H9 (cell line): ENCODE results near the gene DIP2C. TPM values are rescaled to one million over a fixed set of nuclear protein-coding genes. Genes with fewer than 3 reads are reported as not detected.

Experiments used
- DNase-seq: peaks from one replicate; pipeline ENCODE4 v3.0.0-alpha.2; 2017
- H2AFZ ChIP-seq: one replicate; pipeline ENCODE4 v1.6.1; 2013; ENCODE audit warnings: mild to moderate bottlenecking, low read length, control low read depth, moderate library complexity
- H2AK5ac ChIP-seq: 2 replicates; pipeline ENCODE4 v1.6.1; 2013; ENCODE audit warnings: low read length, control low read depth, mixed read lengths; ENCODE audit not compliant: insufficient read length
- H2BK120ac ChIP-seq: one replicate; pipeline ENCODE4 v1.6.1; 2013; ENCODE audit warnings: low read depth, mild to moderate bottlenecking, low read length, control low read depth, inconsistent platforms; ENCODE audit not compliant: poor library complexity, severe bottlenecking
- H2BK12ac ChIP-seq: 2 replicates; pipeline ENCODE4 v1.6.1; 2013; ENCODE audit warnings: low read length, control low read depth, mixed read lengths, low read depth; ENCODE audit not compliant: insufficient read length
- H2BK15ac ChIP-seq: 2 replicates; pipeline ENCODE4 v1.6.1; 2013; ENCODE audit warnings: low read depth, low read length, control low read depth
- H2BK20ac ChIP-seq: one replicate; pipeline ENCODE4 v1.6.1; 2013; ENCODE audit warnings: low read depth, mild to moderate bottlenecking, low read length, control low read depth, inconsistent platforms; ENCODE audit not compliant: poor library complexity, severe bottlenecking
- H2BK5ac ChIP-seq: 2 replicates; pipeline ENCODE4 v1.6.1; 2013; ENCODE audit warnings: low read length, control low read depth, mixed read lengths; ENCODE audit not compliant: insufficient read length
- H3K14ac ChIP-seq: 2 replicates; pipeline ENCODE4 v1.6.1; 2013; ENCODE audit warnings: low read length, control low read depth; ENCODE audit not compliant: insufficient read depth
- H3K18ac ChIP-seq: 2 replicates; pipeline ENCODE4 v1.6.1; 2013; ENCODE audit warnings: low read depth, mild to moderate bottlenecking, mixed read lengths, low read length, control low read depth; ENCODE audit not compliant: insufficient read length
- H3K23ac ChIP-seq: 2 replicates; pipeline ENCODE4 v1.6.1; 2013; ENCODE audit warnings: low read length, control low read depth, mixed read lengths, low read depth; ENCODE audit not compliant: insufficient read length
- H3K23me2 ChIP-seq: 2 replicates; pipeline ENCODE4 v1.6.1; 2013; ENCODE audit warnings: low read depth, mild to moderate bottlenecking, mixed read lengths, low read length, control low read depth; ENCODE audit not compliant: insufficient read length, poor library complexity, severe bottlenecking
- H3K27ac ChIP-seq: 2 replicates; pipeline ENCODE4 v1.5.1; 2013; ENCODE audit warnings: low read length, control low read depth, mixed read lengths, low read depth; ENCODE audit not compliant: insufficient read length
- H3K27me3 ChIP-seq: 2 replicates; pipeline ENCODE4 v1.6.1; 2013; ENCODE audit warnings: low read length, control low read depth, inconsistent platforms; ENCODE audit not compliant: insufficient read depth
- H3K4ac ChIP-seq: 2 replicates; pipeline ENCODE4 v1.6.1; 2013; ENCODE audit warnings: low read depth, mild to moderate bottlenecking, control low read depth, inconsistent platforms, low read length, moderate library complexity
- H3K4me1 ChIP-seq: 2 replicates; pipeline ENCODE4 v1.6.1; 2013; ENCODE audit warnings: low read length, control low read depth, inconsistent platforms; ENCODE audit not compliant: insufficient read depth
- H3K4me2 ChIP-seq: 2 replicates; pipeline ENCODE4 v1.6.1; 2013; ENCODE audit warnings: low read length, control low read depth, mixed read lengths; ENCODE audit not compliant: insufficient read length, insufficient read depth
- H3K56ac ChIP-seq: 2 replicates; pipeline ENCODE4 v1.6.1; 2013; ENCODE audit warnings: low read depth, mild to moderate bottlenecking, mixed read lengths, low read length, control low read depth; ENCODE audit not compliant: insufficient read length
- H3K79me1 ChIP-seq: 2 replicates; pipeline ENCODE4 v1.6.1; 2013; ENCODE audit warnings: low read depth, mild to moderate bottlenecking, moderate library complexity, low read length, control low read depth, inconsistent platforms; ENCODE audit not compliant: insufficient read depth, poor library complexity, severe bottlenecking
- H3K79me2 ChIP-seq: 2 replicates; pipeline ENCODE4 v1.6.1; 2013; ENCODE audit warnings: low read length, control low read depth, inconsistent platforms; ENCODE audit not compliant: insufficient read depth
- H3K9ac ChIP-seq: 2 replicates; pipeline ENCODE4 v1.6.1; 2013; ENCODE audit warnings: low read length, control low read depth, mixed read lengths; ENCODE audit not compliant: insufficient read length; ENCODE audit errors: extremely low read depth
- H3K9me3 ChIP-seq: one replicate; pipeline ENCODE4 v1.6.1; 2013; ENCODE audit warnings: low read depth, low read length, inconsistent platforms; ENCODE audit not compliant: control insufficient read depth
- H3T11ph ChIP-seq: one replicate; pipeline ENCODE4 v1.6.1; 2013; ENCODE audit warnings: mild to moderate bottlenecking, low read length, control low read depth, inconsistent platforms
- H4K20me1 ChIP-seq: one replicate; pipeline ENCODE4 v1.6.1; 2013; ENCODE audit not compliant: control insufficient read depth, insufficient read length, insufficient read depth
- H4K5ac ChIP-seq: 2 replicates; pipeline ENCODE4 v1.6.1; 2013; ENCODE audit warnings: low read depth, mild to moderate bottlenecking, mixed read lengths, low read length, control low read depth; ENCODE audit not compliant: insufficient read length
- H4K8ac ChIP-seq: replicated peaks from 2 replicates; pipeline ENCODE4 v1.6.1; 2013; ENCODE audit warnings: low read length, control low read depth, mixed read lengths, low read depth; ENCODE audit not compliant: insufficient read length
- H4K91ac ChIP-seq: 2 replicates; pipeline ENCODE4 v1.6.1; 2013; ENCODE audit warnings: low read depth, mild to moderate bottlenecking, moderate library complexity, mixed read lengths, low read length, control low read depth; ENCODE audit not compliant: insufficient read length
- H3K27ac Mint-ChIP-seq, 3 experiments: 2 replicates in 2 of 3; 3 replicates in 1 of 3; pipeline ENCODE4 v1.8.0; 2020 to 2021; ENCODE audit warnings: mixed read lengths in 3 of 3, mild to moderate bottlenecking in 1 of 3, moderate library complexity in 1 of 3
- H3K27me3 Mint-ChIP-seq: 2 replicates; pipeline ENCODE4 v1.8.0; 2021; ENCODE audit warnings: low read depth, mild to moderate bottlenecking, moderate library complexity, mixed read lengths
- H3K36me3 Mint-ChIP-seq, 3 experiments: 2 replicates in 2 of 3; 3 replicates in 1 of 3; pipeline ENCODE4 v1.8.0; 2020 to 2021; ENCODE audit warnings: low read depth in 3 of 3, mixed read lengths in 3 of 3; ENCODE audit not compliant: insufficient read depth in 1 of 3
- H3K4me1 Mint-ChIP-seq, 2 experiments: 2 replicates each; pipeline ENCODE4 v1.8.0; 2020; ENCODE audit warnings: mixed read lengths in 2 of 2
- H3K4me3 Mint-ChIP-seq, 2 experiments: 2 replicates in 1 of 2; 3 replicates in 1 of 2; pipeline ENCODE4 v1.8.0; 2020 to 2021; ENCODE audit warnings: mild to moderate bottlenecking in 2 of 2, mixed read lengths in 2 of 2, moderate library complexity in 1 of 2
- H3K9me3 Mint-ChIP-seq, 2 experiments: 2 replicates in 1 of 2; 3 replicates in 1 of 2; pipeline ENCODE4 v1.8.0; 2020; ENCODE audit warnings: mild to moderate bottlenecking in 2 of 2, mixed read lengths in 2 of 2, moderate library complexity in 1 of 2
- CTCF ChIP-seq: fragments of 200-600 bp; sonication (generic); conservative IDR thresholded peaks from 3 replicates; pipeline ENCODE4 v1.8.0; 2021; ENCODE audit warnings: antibody characterized with exemption, mild to moderate bottlenecking
- WGBS: extraction: QIAGEN DNeasy Blood & Tissue Kit; methylation state at CpG from one replicate; pipeline ENCODE4 v1.1.7; 2013; ENCODE audit warnings: missing lambda C conversion rate, low lambda C conversion rate, mixed read lengths; ENCODE audit not compliant: insufficient read length; ENCODE audit errors: extremely low coverage; 5-methylcytosine and 5-hydroxymethylcytosine counted together
- total RNA-seq: library from RNA; stranded (reverse); gene quantifications from 2 replicates; pipeline ENCODE4 v1.2.1, GENCODE V29; 2021

Gene DIP2C
- total RNA-seq, 1 experiment from 2014 or later = 7.9 TPM

- H4K91ac ChIP-seq = no peak overlapping the region
- H4K5ac ChIP-seq = no peak overlapping the region
- H3K79me2 ChIP-seq = no peaks in the 10 kb centered on the region
- no peak overlapping the region for H3K27ac ChIP-seq
- Mint-ChIP-seq H3K27me3 (no peaks in the 10 kb centered on the region), H3K4me1 (peaks cover 11 to 20% of the 10 kb centered on the region in 2 experiments), H3K36me3 (no peaks in the 10 kb centered on the region), H3K27ac (no peak overlapping the region), H3K4me3 (no peak overlapping the region), H3K9me3 (no peaks in the 10 kb centered on the region)
- H2BK120ac ChIP-seq = no peak overlapping the region
- no peak overlapping the region for H4K8ac ChIP-seq
- DNase-seq = no peak
- H2BK12ac ChIP-seq = no peak overlapping the region
- H3K4me1 ChIP-seq = no peaks in the 10 kb centered on the region
- WGBS = no CpG with 5 or more reads among the region's 12 CpGs
- H3K18ac ChIP-seq = no peak overlapping the region
- H3K9me3 ChIP-seq = no peaks in the 10 kb centered on the region
- no peaks in the 10 kb centered on the region for H3K27me3 ChIP-seq
- H2BK15ac ChIP-seq = no peak overlapping the region
- TF ChIP-seq CTCF = no peak
- H2BK5ac ChIP-seq = no peak overlapping the region
- no peaks in the 10 kb centered on the region for H4K20me1 ChIP-seq
- H3K4me2 ChIP-seq = no peak overlapping the region
- H3K9ac ChIP-seq = no peak overlapping the region
- no peak overlapping the region for H2AK5ac ChIP-seq
- H3K4ac ChIP-seq = no peak overlapping the region
- H3K79me1 ChIP-seq = no peaks in the 10 kb centered on the region
- H3T11ph ChIP-seq = no peak overlapping the region
- H3K23ac ChIP-seq = no peak overlapping the region
- no peaks in the 10 kb centered on the region for H3K23me2 ChIP-seq
- no peak overlapping the region for H2AFZ ChIP-seq
- H3K14ac ChIP-seq = no peak overlapping the region
- no peak overlapping the region for H3K56ac ChIP-seq
- H2BK20ac ChIP-seq = no peak overlapping the region
Measured at GRCh38 chr10:572696-573095, 116.8 kb downstream of the DIP2C start.
